Measurements from ENCODE around the gene PRKN. TPM values are rescaled to one million over a fixed set of nuclear protein-coding genes. Genes with fewer than 3 reads are reported as not detected.

PRKN gene
- total and polyA plus RNA-seq, 2 experiments from 2014 or later: 0.10 to 0.84 TPM

GRCh38 chr6:161630674-161631073 lies 1096.9 kb downstream of the PRKN start:
- Histone ChIP-seq H3K4me3 (no peak overlapping the region), H3K4me2 (no peak overlapping the region), H4K20me1 (replicated peaks; ENCODE audit: insufficient read depth) (no peaks in the 10 kb centered on the region), H2AFZ (no peak overlapping the region; the same call in 1 of the 2 replicates), H3F3A (replicated peaks; ENCODE audit: low read depth) (no peaks in the 10 kb centered on the region), H3K9me2 (ENCODE audit: insufficient read depth) (no peaks in the 10 kb centered on the region), H3K27ac (ENCODE audit: low read depth) (no peak overlapping the region), H3K36me3 (ENCODE audit: insufficient read depth) (no peaks in the 10 kb centered on the region), H3K4me1 (ENCODE audit: insufficient read depth) (no peaks in the 10 kb centered on the region), H3K79me2 (replicated peaks; ENCODE audit: insufficient read depth) (no peaks in the 10 kb centered on the region), H3K27me3 (ENCODE audit: insufficient read depth) (no peaks in the 10 kb centered on the region)
- Mint-ChIP-seq H3K4me3 (no peak overlapping the region), H3K9me3 (peaks cover 11% of the 10 kb centered on the region), H3K27me3 (ENCODE audit: insufficient read depth, low read depth, poor library complexity) (peaks cover 11% of the 10 kb centered on the region), H3K27ac (no peak overlapping the region), H3K36me3 (ENCODE audit: low read depth) (no peaks in the 10 kb centered on the region), H3K4me1 (no peaks in the 10 kb centered on the region)
- ATAC-seq (no peak), DNase-seq (ENCODE audit: low spot score) (no peak)
- TF ChIP-seq REST (IDR thresholded peaks at IDR 0.05; ENCODE audit: unreplicated experiment): no peak

- H3K9me3 Mint-ChIP-seq: peaks cover 11% of the 10 kb centered on the region
- Histone ChIP-seq H3K4me2 (no peak overlapping the region), H3K79me2 (replicated peaks; ENCODE audit: insufficient read depth) (no peaks in the 10 kb centered on the region), H3K27ac (ENCODE audit: low read depth) (no peak overlapping the region), H3K4me1 (ENCODE audit: insufficient read depth) (no peaks in the 10 kb centered on the region), H2AFZ (no peak overlapping the region), H3K4me3 (no peak overlapping the region), H3K27me3 (ENCODE audit: insufficient read depth) (no peaks in the 10 kb centered on the region), H3K9me2 (ENCODE audit: insufficient read depth) (no peaks in the 10 kb centered on the region), H4K20me1 (replicated peaks; ENCODE audit: insufficient read depth) (no peaks in the 10 kb centered on the region), H3K36me3 (ENCODE audit: insufficient read depth) (no peaks in the 10 kb centered on the region), H3F3A (replicated peaks; ENCODE audit: low read depth) (no peaks in the 10 kb centered on the region)
- ATAC-seq: no peak
- H3K27ac Mint-ChIP-seq: no peak overlapping the region
- H3K4me1 Mint-ChIP-seq: peaks cover 3% of the 10 kb centered on the region; the same call in 1 of the 3 replicates
- no peaks in the 10 kb centered on the region for H3K36me3 Mint-ChIP-seq (ENCODE audit: low read depth)
- DNase-seq (ENCODE audit: low spot score): no peak
- H3K27me3 Mint-ChIP-seq (ENCODE audit: insufficient read depth, low read depth, poor library complexity): peaks cover 10% of the 10 kb centered on the region
- H3K4me3 Mint-ChIP-seq: no peak overlapping the region
- TF ChIP-seq CREB1 (CRISPR knock-in tag; IDR thresholded peaks at IDR 0.05; ENCODE audit: low read depth) (no peak), EZH2phosphoT487 (IDR thresholded peaks at IDR 0.05; ENCODE audit: unreplicated experiment) (no peak), ETS1 (IDR thresholded peaks at IDR 0.05) (no peak), POLR2AphosphoS5 (IDR thresholded peaks at IDR 0.05; ENCODE audit: low read depth) (no peak), EZH2 (IDR thresholded peaks at IDR 0.05; ENCODE audit: low read depth, unreplicated experiment) (no peak), NANOG (IDR thresholded peaks at IDR 0.05; ENCODE audit: borderline replicate concordance) (no peak), STAT1 (IDR thresholded peaks at IDR 0.05; ENCODE audit: unreplicated experiment) (no peak), ZNF114 (CRISPR knock-in tag; IDR thresholded peaks at IDR 0.05) (no peak), JUNB (IDR thresholded peaks at IDR 0.05; ENCODE audit: unreplicated experiment) (no peak), CTCF (conservative IDR thresholded peaks at IDR 0.05; ENCODE audit: low read depth in 2 of 2) (no peak), REST (IDR thresholded peaks at IDR 0.05; ENCODE audit: unreplicated experiment) (no peak), ZNF331 (CRISPR knock-in tag; IDR thresholded peaks at IDR 0.05; ENCODE audit: low read depth) (no peak)
These were observed 1101.4 kb downstream of the PRKN start for GRCh38 chr6:161626132-161626676.

Data from GM23338 (cell line).